Umbilical cord (tissue), 2 donors: ENCODE measurements around the gene RASEF. TPM values are rescaled to one million over a fixed set of nuclear protein-coding genes. Genes with fewer than 3 reads are reported as not detected.

ENCODE experiments used
- DNase-seq: peaks from one replicate; pipeline ENCODE4 v3.0.0-alpha.2; 2015; ENCODE audit warnings: low spot score
- total RNA-seq: library from RNA; depleted of rRNA; stranded (reverse); fragments of >200 nt; gene quantifications from one replicate; pipeline ENCODE4 v1.2.3, GENCODE V29; 2014; ENCODE audit warnings: low replicate concordance; ENCODE audit not compliant: insufficient read depth

Gene RASEF
- total RNA-seq, 1 donor from 2014 or later = 5.5 TPM

DNA sequence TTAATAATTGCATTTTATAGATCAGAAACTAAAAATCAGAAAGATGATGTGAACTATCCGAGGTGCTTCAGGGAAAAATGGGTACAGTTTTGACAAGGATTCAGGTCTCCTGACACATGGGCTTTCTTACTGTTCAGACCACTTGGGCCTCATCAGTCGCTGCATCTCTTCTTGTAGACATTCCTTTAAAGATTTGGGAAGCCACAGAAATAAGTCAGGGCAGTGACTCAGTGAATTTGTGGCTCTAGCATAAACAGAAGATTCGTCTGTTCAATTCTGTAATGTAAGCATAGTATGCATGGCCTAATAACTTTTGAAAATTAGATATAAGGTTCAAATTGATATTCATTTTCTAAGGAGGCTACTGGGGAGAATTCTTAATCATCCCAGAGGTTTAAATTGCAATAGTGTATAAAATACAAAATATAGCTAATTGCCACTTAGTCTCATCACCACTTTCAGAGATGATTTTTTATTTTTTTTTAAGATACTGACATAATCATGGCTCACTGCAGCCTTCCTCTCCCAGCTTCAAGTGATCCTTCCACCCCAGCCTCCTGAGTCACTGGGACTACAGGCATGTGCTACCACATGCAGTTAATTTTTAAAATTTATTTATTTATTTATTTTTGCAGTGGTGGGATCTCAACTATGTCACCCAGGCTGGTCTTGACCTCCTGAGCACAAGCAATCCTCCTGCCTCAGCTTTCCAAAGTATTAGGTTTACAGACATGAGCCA is 48.9 kb downstream of the RASEF start:
- DNase-seq = no peak

DNA sequence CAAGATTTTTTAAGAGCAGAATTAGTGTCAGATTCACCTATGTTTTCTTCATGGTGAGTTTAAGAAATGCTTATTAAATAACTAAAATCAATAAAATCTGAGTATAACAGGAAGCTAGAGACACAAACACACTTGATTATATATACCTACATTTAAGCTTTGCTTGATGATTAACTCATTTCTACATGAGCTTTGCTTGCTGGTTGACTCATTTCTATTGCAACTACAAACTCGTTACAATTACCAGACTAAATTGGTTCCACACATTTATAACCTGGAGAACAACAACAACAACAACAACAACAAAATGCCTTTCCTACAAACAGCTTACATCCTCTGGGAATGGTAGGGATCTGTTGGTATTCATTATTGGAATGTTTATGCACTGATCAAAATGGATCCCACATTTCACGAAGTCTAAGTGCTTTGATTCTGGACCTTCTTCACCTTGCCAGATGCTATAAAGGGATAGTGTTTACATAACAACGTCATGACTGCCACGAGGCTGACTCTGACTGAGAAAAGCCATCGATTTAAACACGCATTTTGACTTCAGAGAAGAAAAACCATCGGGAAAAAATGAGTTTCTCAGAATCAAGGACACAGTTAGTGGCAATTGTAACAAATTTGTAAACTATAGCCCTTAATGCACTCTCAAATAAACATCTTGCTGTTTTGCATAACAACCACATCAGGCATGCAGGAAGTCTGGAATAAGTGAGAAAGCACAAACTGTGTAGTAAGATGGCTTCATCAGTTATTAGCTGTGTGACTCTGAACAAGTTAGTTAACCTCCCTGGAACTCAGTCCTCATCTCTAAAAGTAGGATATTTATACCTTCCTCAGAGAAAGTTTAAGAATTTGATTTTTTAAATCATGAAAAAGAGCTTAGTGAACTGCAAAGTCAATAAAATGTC is 49.8 kb downstream of the RASEF start:
- no peak for DNase-seq

DNA sequence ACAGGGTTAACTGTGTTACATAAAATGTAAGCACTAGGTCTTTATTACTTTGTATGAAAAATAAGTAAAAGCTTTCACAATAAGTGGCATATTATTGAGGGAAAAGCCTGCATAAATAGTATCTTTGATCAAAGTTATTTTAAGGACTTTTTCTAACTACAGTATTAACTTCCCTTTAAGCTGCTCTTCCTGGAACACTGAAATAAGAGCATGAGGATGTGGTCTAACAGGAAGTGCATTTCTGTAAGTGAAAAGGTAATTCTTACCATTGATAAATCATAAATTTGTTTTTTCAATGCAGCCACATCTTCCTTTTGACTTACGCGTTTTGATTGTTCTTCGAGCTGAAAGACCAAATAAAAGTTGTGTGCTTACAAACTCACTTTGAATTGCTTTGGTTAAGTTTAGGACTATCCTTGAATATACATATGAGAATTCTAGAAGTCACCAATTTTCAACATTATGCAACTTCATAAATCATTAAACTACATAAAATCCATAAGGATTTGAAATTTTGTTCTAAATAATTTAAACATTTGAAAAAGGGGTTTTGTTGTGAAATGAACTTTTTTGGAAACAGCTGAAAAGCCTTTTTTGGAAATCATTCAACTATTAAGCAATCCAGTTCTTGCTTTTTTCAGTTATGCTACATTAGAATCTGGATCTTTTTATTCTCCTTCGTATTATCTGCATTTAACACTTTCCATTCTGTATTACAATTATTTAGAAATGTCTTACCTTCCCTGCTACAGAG is 50.6 kb downstream of the RASEF start:
- peak; percentile 28 for DNase-seq

DNA sequence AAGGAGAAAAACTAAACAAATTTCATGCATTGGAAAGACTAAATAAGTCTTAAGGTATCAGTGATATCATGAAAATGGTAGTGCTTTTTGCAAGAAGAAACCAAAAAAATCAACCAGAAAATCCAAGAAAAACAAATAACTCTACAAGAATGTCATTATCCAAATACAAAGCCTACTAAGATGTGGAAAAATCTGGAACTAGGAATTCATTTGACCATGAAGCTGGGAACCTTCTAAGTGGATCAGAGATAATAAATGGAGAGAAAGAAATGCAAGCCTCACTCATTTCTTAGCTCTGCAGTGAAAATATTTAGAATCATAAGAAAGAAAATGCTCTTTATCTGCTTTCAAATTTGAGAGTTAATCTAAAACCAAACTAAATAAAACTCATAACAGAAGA is 51.3 kb downstream of the RASEF start:
- DNase-seq = no peak

DNA sequence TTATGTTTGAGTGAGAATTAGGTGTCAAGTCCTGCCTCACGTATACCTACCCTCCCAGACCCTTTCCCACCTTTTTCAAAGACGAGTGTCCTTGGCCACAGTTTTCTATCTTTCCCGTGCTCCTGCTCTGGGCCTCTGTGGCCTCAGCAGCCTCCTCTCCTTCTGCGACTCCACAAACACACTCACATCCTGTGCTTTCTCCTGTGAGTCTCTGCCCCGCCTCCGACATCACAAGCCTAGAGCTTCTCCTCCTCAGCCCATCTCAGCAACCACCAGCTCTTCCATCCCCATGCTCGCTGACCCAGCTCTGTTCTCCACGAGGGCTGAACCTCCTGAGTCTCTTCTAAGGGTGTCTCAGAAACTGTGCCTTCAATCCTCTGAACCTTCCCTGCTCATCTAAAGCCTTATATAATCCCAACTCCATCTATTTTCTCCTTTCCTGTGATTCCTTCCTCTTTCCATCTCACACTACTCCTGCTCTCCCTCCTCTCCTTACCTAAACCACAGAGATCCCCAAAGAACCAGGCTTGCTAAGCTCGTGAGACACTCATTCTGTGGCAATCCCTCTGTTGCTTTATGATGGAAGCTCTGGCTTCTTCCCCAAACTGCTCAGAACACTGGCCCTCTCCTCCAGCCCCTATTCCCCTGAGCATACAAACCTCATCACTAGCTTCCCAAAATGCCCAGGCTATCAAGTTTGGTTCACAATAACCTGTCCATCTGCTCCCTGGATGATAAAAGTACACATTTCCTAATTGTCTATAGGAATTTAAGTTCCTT is 55.2 kb downstream of the RASEF start:
- DNase-seq = no peak

DNA sequence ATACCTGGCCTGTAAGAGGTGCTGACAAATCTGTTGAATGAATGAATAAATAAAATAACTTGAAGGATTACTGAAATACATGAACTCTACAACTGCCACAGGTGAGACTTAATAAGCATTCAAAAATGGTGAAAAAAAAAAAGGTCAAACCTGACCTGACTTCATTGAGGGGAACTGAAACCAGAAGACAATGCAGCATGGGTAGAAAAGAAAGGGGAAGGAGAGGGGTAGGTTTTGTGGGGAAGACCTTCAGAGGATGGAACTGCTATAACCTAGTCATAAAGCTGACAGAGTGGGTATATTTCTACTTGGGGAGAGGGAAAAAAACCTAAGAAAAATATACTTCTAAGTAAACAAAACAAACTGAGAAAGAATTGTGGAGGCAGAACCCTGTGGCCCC is 56.6 kb downstream of the RASEF start:
- no peak for DNase-seq

DNA sequence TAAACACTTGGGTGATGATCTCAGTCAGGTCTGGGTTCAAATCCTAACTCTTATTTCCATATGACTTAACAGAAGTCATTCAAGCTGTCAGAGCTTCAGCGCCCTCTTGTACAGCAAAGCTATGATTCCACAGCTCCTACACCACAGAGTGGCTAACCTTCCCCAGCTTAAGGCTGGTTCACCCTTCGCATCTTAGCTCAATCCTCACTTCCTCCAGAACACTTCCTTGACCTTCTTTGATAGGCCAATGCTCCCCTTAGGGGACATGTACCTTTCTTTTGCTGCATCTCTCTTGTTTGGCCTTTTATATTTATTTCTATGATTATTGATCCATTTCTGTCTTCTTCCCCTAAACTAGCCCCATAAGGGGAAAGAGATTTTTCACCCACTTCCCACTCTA is 57.0 kb downstream of the RASEF start:
- DNase-seq = no peak

DNA sequence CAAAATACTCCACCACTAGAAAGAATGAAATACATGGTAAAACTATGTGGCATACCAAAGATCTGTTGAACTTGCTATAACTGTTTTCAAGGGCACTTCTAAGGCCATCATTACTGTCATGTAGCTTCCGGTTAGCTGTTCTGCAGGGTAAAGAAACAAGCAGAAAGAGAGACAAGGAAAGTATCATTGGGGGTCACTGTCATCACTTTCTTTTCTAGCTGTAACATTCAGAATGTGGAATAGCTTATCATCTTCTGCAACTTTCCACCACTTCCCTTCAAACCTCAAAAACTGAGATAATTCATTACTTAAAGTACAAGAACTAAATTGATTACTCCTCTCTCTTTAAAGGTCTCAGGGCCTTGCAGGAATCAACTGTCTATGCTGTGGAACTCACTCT is 57.6 kb downstream of the RASEF start:
- no peak for DNase-seq

DNA sequence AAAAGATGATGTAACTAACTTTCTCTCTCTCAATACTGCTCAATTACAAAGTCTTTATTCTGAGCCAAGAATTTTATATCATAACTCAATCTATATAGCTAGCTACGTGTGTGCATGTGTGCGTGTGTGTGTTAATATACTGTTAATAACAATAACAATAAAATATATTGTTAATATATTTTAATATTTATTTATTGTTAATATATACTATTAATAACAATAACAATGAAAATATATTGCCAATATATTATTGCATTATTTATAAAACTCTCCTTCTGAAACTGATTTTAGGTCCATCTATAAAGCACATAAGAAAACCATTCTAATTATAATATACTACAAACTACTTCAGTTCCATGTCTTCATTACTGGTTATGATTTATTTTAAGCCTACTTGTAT is 60.6 kb downstream of the RASEF start:
- DNase-seq = no peak

DNA sequence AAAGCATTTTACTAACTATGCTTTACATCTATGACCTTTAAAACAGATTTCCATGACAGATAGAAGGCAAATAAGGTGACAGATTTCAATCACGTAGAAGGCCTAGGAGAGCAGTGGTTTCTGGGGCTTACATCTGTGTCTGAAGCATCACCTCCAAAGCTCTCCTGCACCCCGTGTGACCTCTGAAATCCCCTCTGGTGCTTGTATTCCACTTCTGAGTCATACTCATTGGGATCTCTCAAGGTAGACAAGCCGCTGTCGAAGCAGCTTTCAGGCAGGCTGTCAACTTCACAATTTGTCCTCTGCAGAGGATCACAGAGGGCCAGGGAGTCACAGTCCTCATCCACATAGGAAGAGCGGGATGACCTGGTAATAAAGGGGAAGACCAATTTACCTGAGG is 62.2 kb downstream of the RASEF start:
- DNase-seq = no peak

DNA sequence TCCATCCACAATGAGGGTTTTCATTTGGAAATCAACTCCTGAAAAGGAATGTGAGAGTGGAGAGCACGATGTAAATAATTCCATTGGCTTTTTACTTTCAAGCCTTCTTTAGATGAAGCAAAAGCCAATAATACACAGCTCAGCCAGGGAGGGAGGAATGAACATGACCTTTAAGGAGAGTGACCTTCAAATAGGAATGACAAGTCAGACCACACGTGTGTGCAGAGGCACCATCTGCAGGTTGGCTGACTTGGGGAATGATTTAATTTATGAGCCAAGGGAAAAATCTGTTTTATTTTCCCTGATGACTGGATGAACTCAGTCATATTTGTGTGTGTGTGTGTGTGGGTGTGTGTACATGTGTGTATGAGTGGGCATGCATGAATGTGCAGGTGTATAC is 64.5 kb downstream of the RASEF start:
- DNase-seq = no peak

DNA sequence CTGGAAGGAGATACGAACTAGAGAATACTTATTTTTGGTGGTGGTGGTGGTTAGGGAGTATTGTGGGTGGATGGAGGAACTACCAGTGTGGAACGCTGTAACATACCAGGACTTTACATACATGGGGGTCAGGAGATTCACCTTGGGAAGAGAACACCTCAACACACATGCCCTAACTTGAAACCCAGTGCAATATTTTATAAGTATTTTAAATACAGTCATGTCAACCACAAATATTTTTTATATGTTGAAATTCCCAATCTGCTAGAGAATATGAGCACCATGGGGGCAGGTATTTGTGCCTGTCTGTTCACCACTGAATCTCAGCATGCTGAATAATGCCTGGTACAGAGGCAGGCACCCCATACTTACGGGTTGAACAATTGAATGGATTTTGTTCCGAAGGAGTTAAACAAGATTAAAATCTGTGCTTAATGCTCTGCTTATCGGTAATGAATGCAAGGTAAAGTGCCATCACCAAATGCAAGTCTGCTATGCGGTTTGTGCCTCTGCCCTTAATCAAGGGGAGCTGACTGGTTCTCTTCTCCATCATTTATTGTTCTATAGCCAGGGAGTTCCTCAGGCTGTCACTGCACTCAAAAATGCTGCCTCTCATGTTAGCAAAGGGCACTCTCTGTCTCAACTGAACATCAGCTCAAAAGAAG is 65.3 kb downstream of the RASEF start:
- DNase-seq = no peak

DNA sequence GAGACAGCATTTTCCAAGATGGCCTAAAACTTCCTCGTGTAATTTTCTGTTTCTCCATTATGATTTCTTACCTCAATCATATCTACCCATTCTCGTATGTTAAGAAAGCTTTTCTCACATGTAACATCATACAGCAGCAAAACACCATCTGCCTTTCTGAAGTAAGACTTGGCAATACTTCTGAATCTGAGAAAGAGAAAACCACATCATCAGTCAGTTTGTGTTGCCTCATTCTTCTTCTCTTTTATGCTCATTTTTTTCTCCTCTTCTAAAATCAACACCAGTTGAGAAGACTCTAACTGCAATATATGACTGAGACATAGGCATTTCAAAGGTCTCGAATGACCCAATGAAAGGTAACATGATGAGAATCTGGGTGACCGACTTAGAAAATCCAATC is 66.0 kb downstream of the RASEF start:
- DNase-seq = no peak

DNA sequence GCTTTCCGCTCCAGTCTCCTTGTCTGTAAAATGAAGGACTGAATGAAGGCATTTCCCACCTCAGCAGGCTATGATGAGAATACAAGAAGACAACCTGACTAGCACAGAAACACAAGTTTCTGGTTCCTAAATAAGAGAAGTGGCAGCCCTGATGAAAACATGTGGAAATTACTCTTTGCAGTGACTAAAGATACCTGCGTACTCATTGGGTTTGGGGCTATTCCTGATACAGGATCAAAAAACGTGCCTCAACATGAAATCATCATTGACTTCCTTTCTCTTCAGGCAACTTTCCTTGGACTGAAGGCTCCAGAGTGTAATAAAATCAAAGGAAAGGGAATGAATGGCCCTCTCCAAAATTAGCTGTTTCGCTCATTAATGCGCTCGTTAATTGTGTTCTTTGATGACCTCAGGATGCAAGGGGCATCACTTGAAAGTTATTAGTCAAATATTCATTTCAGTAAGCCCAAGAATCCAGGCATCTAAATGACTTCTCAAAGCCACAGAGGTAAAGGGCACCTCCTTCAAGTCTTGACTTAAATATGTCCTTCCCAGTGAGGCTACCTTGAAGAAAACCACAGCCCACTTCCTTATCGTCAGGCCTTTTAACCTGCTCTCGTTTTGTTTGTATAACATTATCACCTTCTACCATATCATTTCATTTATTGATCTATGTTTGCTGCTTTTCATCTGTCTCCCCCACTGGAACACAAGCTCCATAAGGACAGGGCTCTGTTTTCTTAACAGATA is 68.9 kb downstream of the RASEF start:
- DNase-seq = no peak

DNA sequence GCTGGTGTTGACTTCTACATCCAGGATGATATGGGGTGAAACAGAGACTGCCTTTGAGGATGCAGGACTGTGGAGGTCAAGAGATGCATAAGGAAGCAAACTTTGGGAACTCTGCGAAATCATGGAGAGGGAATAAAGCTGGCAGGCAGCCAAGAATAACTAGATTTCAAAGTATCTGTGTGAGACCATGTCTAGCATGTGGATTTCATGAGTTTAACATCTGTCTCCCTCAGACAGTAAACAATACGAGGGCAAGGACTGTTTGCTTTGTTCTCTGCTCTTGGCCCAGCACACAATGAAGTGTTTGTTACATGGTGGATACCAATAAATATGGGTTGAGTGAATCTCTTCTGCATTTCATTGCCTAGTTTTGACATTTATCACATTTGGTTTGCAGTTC is 71.3 kb downstream of the RASEF start:
- DNase-seq = no peak

DNA sequence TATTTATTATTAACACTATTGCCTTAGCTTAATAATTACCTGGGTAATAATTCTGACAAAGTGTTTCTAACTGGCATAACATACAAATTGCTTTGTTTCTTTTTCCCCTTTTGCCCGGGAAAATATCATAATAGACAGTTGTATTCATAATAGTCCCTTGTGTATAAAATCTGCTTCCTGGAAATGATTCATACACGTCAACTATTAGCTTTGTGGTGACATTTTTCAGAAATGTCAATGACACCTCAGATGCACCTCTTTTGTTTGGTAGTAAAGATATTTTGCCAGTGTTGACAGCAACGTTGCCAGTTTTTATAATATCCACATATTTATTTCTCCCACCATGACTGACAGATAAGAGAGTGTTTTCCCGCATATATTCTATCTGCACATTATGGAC is 73.0 kb downstream of the RASEF start:
- no peak for DNase-seq

DNA sequence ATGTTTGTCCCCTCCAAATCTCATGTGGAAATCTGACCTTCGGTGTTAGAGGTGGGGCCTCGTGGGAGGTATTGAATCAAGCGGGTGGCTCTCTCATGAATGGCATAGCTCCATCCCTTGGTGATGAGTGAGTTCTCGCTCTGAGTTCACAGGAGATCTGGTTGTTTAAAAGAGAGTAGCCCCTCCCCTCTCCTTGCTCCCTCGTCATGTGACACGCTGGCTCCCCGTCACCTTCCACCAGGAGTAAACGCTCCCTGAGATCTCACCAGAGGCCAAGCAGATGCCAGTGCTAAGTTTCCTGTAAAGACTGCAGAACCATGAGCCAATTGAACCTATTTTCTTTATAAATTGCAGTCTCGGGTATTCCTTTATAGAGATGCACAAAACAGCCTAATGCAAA is 74.5 kb downstream of the RASEF start:
- no peak for DNase-seq

DNA sequence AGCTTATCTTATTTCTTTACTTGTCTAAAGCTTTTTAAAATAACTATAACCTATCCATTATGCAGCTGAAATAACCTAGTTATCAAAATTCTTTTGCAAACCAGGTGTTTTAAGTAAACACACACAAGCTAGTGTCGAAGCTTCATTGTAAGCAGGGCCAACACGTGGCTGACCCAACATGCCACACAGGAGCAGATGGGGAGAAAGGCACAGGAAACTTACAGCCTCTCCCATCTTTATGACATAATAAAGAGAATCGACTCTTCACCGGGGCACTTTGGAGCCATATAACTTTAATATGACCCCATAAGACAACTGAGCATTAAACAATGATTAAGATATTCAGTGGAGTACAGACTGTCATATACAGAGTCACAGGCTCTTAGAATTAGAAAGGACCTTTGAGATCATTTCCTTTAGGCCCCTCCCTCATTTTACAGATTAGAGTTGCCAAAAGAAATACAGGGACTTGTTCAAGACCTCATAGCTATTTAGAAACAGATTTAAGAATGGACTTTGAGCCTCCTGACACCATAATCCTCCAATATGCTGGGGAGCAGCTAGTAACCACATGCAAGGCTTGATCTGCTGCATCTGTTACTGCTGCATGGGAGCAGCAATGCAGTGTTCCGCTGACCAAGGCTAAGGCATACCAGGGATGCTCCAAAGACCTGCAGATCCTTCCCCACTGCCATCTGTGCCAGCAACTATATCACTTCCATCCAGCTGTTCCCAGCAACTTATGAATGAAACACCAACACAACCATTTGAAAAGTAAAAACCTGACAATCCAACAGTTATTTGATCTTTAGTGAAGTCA is 75.4 kb downstream of the RASEF start:
- no peak for DNase-seq

DNA sequence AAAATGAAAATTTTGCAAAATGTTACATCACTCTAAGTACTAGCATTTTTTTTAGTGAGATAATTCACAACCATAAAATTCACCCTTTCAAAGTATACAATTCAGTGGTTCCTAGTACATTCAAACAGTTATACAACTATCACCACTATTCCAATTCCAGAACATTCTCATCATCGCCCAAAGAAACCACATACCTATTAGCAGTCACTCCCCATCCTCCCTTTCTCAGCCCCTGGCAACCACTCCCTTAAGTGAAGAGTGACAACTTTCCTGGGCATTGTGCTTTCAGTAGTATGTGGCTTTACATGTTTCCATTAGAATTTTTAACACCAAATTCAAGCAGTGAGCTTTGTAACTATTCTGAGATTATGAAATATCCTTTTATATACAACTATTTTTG is 81.4 kb downstream of the RASEF start:
- no peak for DNase-seq
